GM21360 (cell line): Measurements from ENCODE around the gene VASN.
"Not testable (repeated sequence)": the region's sequence is repeated elsewhere in the genome, so short reads cannot be mapped to it uniquely, and the experiment has no call there.

Source experiments
- ATAC-seq: cut with Tn5 transposase; IDR thresholded peaks from one replicate; pipeline ENCODE4 v1.9.1; 2021; ENCODE audit warnings: mild to moderate bottlenecking, moderate library complexity; ENCODE audit not compliant: unreplicated experiment

VASN gene

DNA sequence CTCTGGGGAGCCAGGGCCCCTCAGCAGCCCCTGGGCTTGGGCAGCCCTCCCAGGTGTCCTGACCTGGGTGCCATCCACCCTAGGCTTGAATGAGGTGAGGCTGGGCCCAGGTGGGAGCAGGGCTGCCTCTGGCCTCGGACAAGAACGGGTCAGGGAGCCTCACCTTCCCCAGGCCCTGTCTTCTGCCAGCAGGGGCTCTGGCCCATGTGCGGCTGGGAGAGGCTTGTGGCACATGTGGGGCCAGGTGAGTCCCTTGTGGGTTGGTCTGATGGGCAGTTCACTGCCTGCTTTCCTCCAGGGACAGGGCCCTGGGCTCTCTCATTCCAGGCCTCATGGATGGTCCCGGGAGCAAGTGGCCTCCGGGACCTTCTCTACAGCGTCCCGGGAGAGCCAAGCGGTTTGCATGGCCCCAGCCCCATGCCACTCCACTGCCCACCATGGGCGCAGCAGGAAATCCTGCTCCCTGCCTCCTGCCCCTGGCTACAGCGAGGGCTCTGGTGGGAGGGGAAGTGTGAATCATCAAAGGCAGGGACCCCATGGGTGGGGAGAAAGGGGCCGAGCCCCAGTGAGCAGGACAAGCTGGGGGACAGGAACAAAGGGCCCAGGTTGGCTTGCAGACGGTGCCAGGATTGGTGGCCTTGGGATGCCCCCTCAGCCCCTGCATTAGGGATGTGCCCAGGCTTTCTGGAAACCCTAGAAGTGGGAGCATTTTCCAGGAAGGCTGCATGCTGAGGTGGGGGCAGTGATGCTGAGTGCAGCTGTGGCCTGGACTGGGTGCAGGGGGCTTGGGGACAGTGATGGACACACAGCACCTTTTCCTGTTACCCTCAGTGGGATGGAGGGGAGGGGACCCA is 12.2 kb downstream of the VASN start:
- no peak for ATAC-seq

GRCh38 chr16:4384509-4384942 is 12.9 kb downstream of the VASN start:
- no peak for ATAC-seq

DNA sequence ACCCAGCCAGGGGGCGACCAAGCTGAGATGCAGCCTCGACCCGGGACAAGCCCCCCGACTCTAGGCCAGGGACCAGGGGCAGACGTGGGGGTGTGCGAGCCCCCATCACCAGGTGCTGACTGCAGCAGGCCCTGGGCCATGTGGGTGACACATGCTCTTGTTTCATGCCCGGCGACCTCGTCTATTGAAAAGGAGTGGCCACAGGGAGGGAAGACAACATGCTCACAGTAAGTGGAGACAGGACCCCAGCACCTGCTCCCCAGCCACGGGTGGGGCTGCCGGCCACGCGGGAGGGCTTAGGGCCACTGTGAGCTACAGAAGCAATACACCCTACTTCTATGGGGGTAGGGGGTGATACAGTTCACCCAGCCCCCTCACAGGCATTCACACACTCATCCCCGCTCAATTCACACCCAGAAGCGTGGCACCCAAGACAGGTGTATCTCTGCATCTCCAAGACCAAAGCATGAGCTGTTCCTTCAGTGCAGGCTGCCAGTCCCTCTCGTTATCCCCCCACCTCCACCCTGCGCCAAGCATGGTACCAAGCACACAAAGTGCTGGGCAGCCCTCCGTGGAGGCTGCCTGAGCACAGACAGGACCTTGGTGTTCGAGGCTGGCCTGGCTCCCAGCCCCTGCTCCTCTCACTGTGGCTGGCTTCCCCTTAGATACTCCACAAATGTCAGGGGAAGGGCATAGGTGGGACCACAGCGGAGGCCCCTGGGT is 13.6 kb downstream of the VASN start:
- no peak for ATAC-seq

DNA sequence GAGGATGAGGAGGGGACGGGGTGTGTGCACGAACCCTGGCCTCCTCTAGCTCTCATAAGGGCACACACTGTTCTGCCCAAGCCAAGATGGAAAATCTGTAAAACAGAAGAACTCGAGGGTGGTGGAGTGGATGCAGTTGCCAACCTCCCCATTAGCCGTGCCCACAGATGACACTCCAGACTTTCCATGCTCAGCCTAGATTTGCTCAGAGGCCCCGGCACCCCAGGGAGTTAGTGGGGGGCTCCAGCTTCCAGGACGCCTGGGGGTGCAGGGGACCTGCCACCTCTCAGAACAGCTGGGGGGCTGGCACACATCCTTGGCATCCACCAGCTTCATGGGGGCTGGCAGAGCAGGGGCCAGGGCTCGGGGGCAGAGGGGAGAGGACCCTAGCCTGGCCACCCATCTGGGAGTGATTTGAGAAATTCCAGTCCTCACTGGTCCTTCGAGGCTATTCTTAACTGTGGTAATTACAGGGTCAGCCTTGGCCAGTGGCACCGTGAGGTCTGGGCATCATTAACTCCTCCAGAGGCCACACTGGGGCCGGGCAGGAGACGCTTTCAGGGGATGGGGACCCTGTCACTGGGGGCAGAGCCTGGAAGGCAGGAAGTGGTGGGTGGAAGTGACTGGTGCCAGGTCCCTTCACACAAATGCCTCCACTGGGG is 14.3 kb downstream of the VASN start:
- no peak for ATAC-seq

DNA sequence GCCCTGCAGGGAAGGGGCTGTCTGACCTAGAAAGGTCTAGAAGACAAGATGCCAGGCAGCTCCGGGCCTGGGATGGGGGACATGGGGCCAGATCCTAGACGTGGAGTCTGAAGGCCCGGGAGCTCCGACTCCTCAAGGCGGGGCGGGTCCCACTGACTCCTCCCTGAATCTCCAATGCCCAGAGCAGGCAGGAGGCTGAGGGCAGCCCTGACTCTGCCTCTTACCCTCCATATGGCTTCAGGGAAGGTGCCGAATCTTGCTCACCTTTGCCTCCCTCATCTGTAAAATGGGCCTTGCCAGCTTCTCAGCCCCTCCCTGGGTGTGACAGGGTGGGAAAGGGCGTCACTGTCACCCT is 14.8 kb downstream of the VASN start:
- no peak for ATAC-seq

GRCh38 chr16:4386951-4387565 is 15.4 kb downstream of the VASN start:
- ATAC-seq, result no peak

- no peak for ATAC-seq
Observed at GRCh38 chr16:4387781-4388180, 16.1 kb downstream of the VASN start.

DNA sequence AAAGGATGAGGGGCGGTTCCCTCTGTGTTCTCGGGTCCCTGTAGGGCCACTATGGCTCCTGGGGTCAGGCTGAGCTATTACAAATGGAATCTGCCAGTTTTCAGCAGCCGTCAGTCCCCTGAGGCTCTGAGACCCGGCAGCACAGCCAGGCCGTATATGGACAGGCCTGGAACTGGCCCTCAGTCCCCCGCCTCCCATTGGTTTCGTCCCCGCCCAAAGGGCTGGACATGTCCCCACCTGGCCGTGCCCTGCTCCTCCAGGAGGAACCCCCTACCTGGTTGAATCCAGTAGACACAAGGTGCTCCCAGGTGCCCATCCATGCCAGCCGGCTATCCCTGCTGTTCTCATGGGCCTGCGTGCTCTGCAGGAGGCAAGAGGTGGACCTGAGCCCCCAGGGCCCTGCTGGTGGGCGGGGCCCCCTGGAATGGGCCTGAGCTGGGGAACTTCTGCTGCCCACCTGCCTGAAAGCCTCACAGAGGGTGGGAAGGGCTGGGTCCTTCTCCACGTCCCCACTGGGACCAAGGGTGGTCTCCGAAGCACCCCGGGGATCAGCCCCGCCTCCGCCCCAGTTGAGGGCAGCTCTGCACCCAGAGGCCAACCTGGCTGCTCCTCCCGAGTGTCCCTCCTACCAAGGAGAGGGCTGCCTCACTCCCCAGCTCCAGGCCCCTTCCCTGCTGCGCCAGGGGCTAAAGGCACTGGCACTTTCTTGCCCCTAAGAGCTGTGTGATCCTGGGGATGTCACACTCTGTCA is 16.8 kb downstream of the VASN start:
- ATAC-seq, result no peak

- no peak for ATAC-seq
Observed at GRCh38 chr16:4389051-4389955, 17.7 kb downstream of the VASN start.

DNA sequence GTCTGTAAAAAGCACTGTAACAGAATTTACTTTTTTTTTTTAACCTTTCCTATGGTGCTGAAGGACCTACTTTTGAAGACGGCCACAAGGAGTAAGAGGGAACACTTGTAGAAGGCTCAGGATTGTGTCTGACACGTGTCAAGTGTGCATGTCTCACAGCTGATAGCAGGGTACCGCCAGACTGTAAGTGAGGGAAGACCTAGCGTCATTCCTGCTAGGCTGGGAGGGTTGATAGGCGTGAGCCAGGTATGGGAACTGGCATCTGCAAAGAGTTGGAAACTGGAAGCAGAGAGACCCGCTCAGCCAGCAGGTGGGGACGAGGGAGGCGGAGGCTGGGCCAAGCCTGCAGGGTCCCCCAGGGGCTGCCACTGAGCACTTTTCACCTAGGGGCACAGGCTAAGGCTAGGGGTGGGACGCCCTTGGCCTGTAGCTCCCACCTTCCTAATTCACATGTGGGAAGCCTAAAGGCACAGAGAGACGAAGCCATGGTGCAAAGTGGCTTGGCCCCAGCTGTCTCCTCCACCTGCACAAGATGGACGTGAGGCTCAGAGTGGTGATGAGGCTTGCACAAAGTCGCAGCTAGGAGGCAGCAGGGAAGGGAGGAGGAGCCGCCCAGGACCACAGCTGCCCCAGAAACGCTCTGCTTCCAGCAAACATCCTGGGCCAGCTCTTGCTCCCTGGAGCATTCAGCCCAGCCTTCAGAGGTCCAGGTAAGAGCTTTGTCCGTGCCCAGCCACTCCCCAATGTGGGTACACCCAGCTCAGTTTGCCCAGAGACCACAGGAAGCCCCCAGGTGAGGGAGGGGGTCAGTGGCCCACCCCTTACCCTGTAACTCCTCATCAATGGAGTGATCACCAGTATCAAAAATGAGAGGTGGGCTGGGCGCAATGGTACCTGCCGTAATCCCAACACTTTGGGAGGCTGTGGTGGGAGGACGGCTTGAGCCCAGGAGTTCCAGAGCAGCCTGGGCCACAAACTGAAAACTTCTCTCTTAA is 18.9 kb downstream of the VASN start:
- no peak for ATAC-seq

- no peak for ATAC-seq
Observed at GRCh38 chr16:4391631-4392381, 20.2 kb downstream of the VASN start.

DNA sequence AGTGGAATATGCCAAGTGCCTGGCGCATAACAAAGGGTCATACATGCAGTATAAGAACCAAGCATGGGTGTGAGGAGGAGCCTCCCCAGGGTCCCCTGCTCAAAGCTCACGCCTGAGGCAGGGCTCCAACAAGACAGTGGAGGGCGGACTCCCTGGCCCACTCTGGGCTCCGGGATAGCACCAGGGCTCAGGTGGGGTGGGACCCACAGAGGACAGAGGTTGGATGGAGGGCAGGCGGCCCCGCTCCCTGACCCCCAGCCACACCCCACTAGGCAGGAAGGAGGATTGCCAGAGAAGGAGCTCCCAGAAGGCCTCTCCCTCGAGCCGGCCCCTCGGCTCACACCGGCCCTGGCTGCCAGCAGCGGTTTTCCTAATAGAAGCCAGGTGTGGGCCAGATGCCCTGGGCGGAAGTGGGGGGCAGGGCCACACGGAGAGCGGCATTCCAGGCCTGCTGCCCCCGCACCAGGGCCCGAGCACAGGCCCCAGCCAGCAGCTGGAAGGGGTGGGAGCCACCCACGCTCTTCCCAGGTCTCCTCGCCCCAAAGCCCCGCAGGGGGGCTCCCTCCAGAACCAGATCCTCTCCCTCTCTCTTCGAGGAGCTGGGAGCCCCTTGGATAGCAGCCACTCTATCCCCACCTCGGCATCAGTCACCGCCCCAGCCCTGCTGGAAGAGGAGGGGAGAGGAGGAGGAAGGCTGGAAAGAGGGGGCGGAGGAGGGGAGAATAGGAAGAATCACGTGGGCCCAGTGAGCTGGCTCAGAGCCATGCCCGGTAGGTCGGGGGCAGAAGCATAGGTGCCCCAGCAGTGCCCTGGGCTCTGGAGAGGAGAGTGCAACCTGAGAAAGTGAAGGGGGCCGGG is 21.0 kb downstream of the VASN start:
- ATAC-seq, result no peak

DNA sequence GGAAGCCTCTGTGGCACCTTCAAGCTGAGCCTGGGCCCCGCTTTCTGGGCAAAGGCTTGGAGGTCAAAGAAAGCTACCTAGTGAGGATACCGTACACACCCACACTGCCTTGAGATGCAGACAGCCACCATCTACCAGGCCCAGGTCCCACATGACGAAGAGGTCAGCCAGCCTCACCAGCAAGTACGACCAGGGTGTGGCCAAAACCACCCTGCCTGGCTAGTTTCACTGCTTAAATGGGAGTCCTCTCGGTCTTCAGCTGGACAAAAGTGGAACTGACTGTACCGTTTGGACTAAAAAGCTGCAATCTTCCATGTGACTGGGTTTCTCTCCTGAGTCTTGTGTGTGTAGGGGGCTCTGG is 21.6 kb downstream of the VASN start:
- no peak for ATAC-seq

- not testable (repeated sequence) for ATAC-seq
Observed at GRCh38 chr16:4393850-4394249, 22.2 kb downstream of the VASN start.

- ATAC-seq, result no peak
Observed at GRCh38 chr16:4395055-4395726, 23.5 kb downstream of the VASN start.

GRCh38 chr16:4399001-4399730 is 27.5 kb downstream of the VASN start:
- ATAC-seq, result no peak
